OCI-LY7 (cell line): ENCODE results near the gene TCERG1L.
"Not testable (repeated sequence)": the region's sequence is repeated elsewhere in the genome, so short reads cannot be mapped to it uniquely, and the experiment has no call there.

Source experiments
- EZH2phosphoT487 ChIP-seq: fragments of 200-600 bp; sonication (generic); IDR thresholded peaks from 2 replicates; pipeline ENCODE4 v1.6.1; 2018; ENCODE audit warnings: low read depth, borderline replicate concordance, mild to moderate bottlenecking, mixed run types, antibody characterized with exemption, low read length, moderate library complexity, mixed read lengths
- TF ChIP-seq, protein P1 (sequence below): fragments of 200-600 bp; sonication (generic); conservative IDR thresholded peaks from 2 replicates; pipeline ENCODE4 v1.5.1; 2014; ENCODE audit warnings: mild to moderate bottlenecking, antibody characterized with exemption, low read length, moderate library complexity, mixed read lengths

DNA sequence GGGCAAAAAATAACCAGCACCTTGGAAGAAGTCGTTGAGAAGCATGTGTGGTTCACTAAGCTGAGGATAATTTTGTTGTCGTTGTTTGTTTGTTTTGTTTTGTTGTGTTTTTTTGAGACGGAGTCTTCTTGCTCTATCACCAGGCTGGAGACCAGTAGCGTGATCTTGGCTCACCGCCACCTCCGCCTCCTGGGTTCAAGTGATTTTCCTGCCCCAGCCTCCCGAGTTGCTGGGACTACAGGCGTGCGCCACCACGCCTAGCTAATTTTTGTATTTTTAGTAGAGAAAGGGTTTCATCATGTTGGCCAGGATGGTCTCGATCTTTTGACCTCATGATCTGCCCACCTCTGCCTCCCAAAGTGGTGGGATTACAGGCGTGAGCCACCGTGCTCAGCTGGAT lies 76.9 kb downstream of the TCERG1L start:
- TF ChIP-seq, protein P1, sequence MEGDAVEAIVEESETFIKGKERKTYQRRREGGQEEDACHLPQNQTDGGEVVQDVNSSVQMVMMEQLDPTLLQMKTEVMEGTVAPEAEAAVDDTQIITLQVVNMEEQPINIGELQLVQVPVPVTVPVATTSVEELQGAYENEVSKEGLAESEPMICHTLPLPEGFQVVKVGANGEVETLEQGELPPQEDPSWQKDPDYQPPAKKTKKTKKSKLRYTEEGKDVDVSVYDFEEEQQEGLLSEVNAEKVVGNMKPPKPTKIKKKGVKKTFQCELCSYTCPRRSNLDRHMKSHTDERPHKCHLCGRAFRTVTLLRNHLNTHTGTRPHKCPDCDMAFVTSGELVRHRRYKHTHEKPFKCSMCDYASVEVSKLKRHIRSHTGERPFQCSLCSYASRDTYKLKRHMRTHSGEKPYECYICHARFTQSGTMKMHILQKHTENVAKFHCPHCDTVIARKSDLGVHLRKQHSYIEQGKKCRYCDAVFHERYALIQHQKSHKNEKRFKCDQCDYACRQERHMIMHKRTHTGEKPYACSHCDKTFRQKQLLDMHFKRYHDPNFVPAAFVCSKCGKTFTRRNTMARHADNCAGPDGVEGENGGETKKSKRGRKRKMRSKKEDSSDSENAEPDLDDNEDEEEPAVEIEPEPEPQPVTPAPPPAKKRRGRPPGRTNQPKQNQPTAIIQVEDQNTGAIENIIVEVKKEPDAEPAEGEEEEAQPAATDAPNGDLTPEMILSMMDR = not testable (repeated sequence)
- not testable (repeated sequence) for TF ChIP-seq EZH2phosphoT487
